Neuronal stem cell (in vitro differentiated cells): ENCODE results near the gene SPANXN3. TPM values are rescaled to one million over a fixed set of nuclear protein-coding genes. Genes with fewer than 3 reads are reported as not detected.
"Not testable (repeated sequence)": the region's sequence is repeated elsewhere in the genome, so short reads cannot be mapped to it uniquely, and the experiment has no call there.

ENCODE experiments used
- DNase-seq: peaks from one replicate; pipeline ENCODE4 v3.0.0-alpha.2; 2013; ENCODE audit warnings: low spot score
- H2AFZ ChIP-seq: one replicate; pipeline ENCODE4 v1.6.1; 2013; ENCODE audit warnings: mild to moderate bottlenecking, low read length, inconsistent platforms
- H2AK5ac ChIP-seq: 2 replicates; pipeline ENCODE4 v1.6.1; 2013; ENCODE audit warnings: low read depth, mild to moderate bottlenecking, inconsistent platforms, low read length, moderate library complexity, mixed read lengths
- H2BK120ac ChIP-seq: 2 replicates; pipeline ENCODE4 v1.6.1; 2013; ENCODE audit warnings: low read depth, mild to moderate bottlenecking, inconsistent platforms, low read length, moderate library complexity, mixed read lengths
- H2BK12ac ChIP-seq: one replicate; pipeline ENCODE4 v1.6.1; 2013; ENCODE audit warnings: low read length, inconsistent platforms
- H2BK15ac ChIP-seq: 2 replicates; pipeline ENCODE4 v1.6.1; 2013; ENCODE audit warnings: mild to moderate bottlenecking, low read length, inconsistent platforms, mixed read lengths
- H2BK5ac ChIP-seq: one replicate; pipeline ENCODE4 v1.6.1; 2013; ENCODE audit warnings: inconsistent platforms, mild to moderate bottlenecking, low read length, moderate library complexity
- H3K14ac ChIP-seq: one replicate; pipeline ENCODE4 v1.6.1; 2013; ENCODE audit warnings: low read length, inconsistent platforms
- H3K18ac ChIP-seq: 2 replicates; pipeline ENCODE4 v1.6.1; 2013; ENCODE audit warnings: low read length, inconsistent platforms
- H3K23ac ChIP-seq: 2 replicates; pipeline ENCODE4 v1.6.1; 2013; ENCODE audit warnings: low read depth, mild to moderate bottlenecking, mixed read lengths, low read length, inconsistent platforms; ENCODE audit not compliant: poor library complexity
- H3K27ac ChIP-seq: replicated peaks from 3 replicates; pipeline ENCODE4 v1.5.1; 2013; ENCODE audit warnings: low read length, inconsistent platforms
- H3K27me3 ChIP-seq, 3 experiments: 2 replicates each; pipeline ENCODE4 v1.6.1; 2013; ENCODE audit warnings: low read length in 3 of 3, mild to moderate bottlenecking in 2 of 3, inconsistent platforms in 1 of 3, low read depth in 1 of 3, mixed read lengths in 1 of 3, moderate library complexity in 1 of 3; ENCODE audit not compliant: control insufficient read depth in 3 of 3, insufficient read depth in 3 of 3
- H3K36me3 ChIP-seq, 2 donors: replicated peaks in 1 of 2; 2 replicates each; pipeline ENCODE4 v1.6.1; 2013; ENCODE audit warnings: low read length in 2 of 2; ENCODE audit not compliant: control insufficient read depth in 2 of 2, insufficient read depth in 2 of 2
- H3K4ac ChIP-seq: 2 replicates; pipeline ENCODE4 v1.6.1; 2013; ENCODE audit warnings: inconsistent platforms, mild to moderate bottlenecking, low read length, moderate library complexity
- H3K4me1 ChIP-seq, 2 donors: 1 replicate in 1 of 2; 2 replicates in 1 of 2; pipeline ENCODE4 v1.6.1; 2013; ENCODE audit warnings: low read length in 2 of 2, low read depth in 1 of 2; ENCODE audit not compliant: control insufficient read depth in 2 of 2, insufficient read depth in 1 of 2
- H3K4me2 ChIP-seq: one replicate; pipeline ENCODE4 v1.6.1; 2013; ENCODE audit warnings: mild to moderate bottlenecking, low read length, inconsistent platforms; ENCODE audit not compliant: insufficient read depth, poor library complexity, severe bottlenecking
- H3K4me3 ChIP-seq, 2 donors: 2 replicates each; pipeline ENCODE4 v1.5.1; 2013; ENCODE audit warnings: low read length in 2 of 2, mild to moderate bottlenecking in 2 of 2, inconsistent platforms in 1 of 2, moderate library complexity in 1 of 2
- H3K79me1 ChIP-seq: one replicate; pipeline ENCODE4 v1.6.1; 2013; ENCODE audit warnings: low read depth, mild to moderate bottlenecking, inconsistent platforms, low read length, moderate library complexity
- H3K9ac ChIP-seq: one replicate; pipeline ENCODE4 v1.6.1; 2013; ENCODE audit warnings: mild to moderate bottlenecking, low read depth, low read length, inconsistent platforms; ENCODE audit not compliant: poor library complexity
- H3K9me3 ChIP-seq, 2 donors: replicated peaks in 1 of 2; 2 replicates each; pipeline versions ENCODE3 to v1.6.1; 2013; ENCODE audit warnings: low read length in 2 of 2, mild to moderate bottlenecking in 2 of 2, inconsistent platforms in 1 of 2, low read depth in 1 of 2, mixed read lengths in 1 of 2, moderate library complexity in 1 of 2; ENCODE audit not compliant: control insufficient read depth in 2 of 2, insufficient read depth in 1 of 2
- H4K8ac ChIP-seq: one replicate; pipeline ENCODE4 v1.6.1; 2013; ENCODE audit warnings: low read depth, mild to moderate bottlenecking, inconsistent platforms, low read length, moderate library complexity
- H4K91ac ChIP-seq: one replicate; pipeline ENCODE4 v1.6.1; 2013; ENCODE audit warnings: low read length, low read depth, mild to moderate bottlenecking, inconsistent platforms; ENCODE audit not compliant: poor library complexity
- WGBS, 2 donors: extraction: QIAGEN DNeasy Blood & Tissue Kit; methylation state at CpG; one replicate each; pipeline ENCODE4 v1.1.7; 2013; ENCODE audit warnings: missing lambda C conversion rate in 2 of 2, mixed read lengths in 1 of 2; ENCODE audit not compliant: insufficient read length in 2 of 2, insufficient replicate concordance in 1 of 2; ENCODE audit errors: extremely low coverage in 2 of 2; 5-methylcytosine and 5-hydroxymethylcytosine counted together
- polyA plus RNA-seq, 2 experiments: library from polyadenylated mRNA; stranded (reverse); fragments of 200-250 nt; gene quantifications; one replicate each; pipeline ENCODE4 v1.2.3, GENCODE V29; 2013

SPANXN3 gene
- not detected for polyA plus RNA-seq (2013, experiment 1 of 2)
- polyA plus RNA-seq (2013, experiment 2 of 2), result not detected

- not testable (repeated sequence) for H3K14ac ChIP-seq, H3K9me3 ChIP-seq, H4K8ac ChIP-seq, H3K9ac ChIP-seq, H3K23ac ChIP-seq, H4K91ac ChIP-seq, H3K36me3 ChIP-seq, DNase-seq, H2AK5ac ChIP-seq, H2BK5ac ChIP-seq, H2AFZ ChIP-seq, H3K4me3 ChIP-seq, H2BK15ac ChIP-seq, H3K79me1 ChIP-seq, H3K27me3 ChIP-seq, H3K4me1 ChIP-seq, H3K18ac ChIP-seq, H3K4me2 ChIP-seq, H2BK12ac ChIP-seq, H3K27ac ChIP-seq, H3K4ac ChIP-seq, H2BK120ac ChIP-seq
- WGBS, 2 donors, result no CpG with 5 or more reads among the region's 5 CpGs
Measured at GRCh38 chrX:143517375-143517774, at the start of gene SPANXN3. Gene SPANXN3, minus strand, starts transcription at chrX:143517475. Its CDS starts 84 bp downstream, at chrX:143517391.

DNA sequence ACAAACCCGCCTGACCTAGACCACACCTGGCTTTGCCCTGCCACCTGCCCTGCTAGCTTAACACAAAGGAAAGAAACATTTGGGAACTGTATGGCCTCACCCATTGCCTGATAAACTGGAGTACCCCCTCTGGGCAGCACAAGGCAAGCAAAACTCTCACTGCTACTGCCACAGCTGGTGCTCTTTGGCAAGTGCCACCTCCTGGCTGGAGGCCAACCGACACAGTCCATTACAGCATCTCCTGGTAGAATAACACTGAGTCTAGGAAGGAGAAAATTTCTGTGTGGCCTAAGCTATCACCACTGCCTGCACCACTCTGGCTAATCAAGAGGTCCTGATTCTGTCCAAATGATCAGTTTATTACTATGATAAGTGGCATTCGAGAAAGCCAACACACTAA lies 18.9 kb upstream of the SPANXN3 start:
- Histone ChIP-seq H4K8ac (no peak overlapping the region), H4K91ac (no peak overlapping the region), H3K27ac (no peak overlapping the region), H3K9me3 (no peaks in the 10 kb centered on the region), H2AK5ac (no peak overlapping the region), H3K14ac (no peak overlapping the region), H3K36me3 (no peaks in the 10 kb centered on the region), H2BK5ac (no peak overlapping the region), H2BK120ac (no peak overlapping the region), H3K4me1 (no peaks in the 10 kb centered on the region), H3K4ac (no peak overlapping the region), H3K9ac (no peak overlapping the region), H3K4me2 (no peak overlapping the region), H3K27me3 (no peaks in the 10 kb centered on the region), H3K79me1 (no peaks in the 10 kb centered on the region), H2AFZ (no peak overlapping the region), H3K23ac (no peak overlapping the region), H3K18ac (no peak overlapping the region), H3K4me3 (no peak overlapping the region), H2BK12ac (no peak overlapping the region), H2BK15ac (no peak overlapping the region)
- DNase-seq, result no peak
- no CpG with 5 or more reads among the region's 3 CpGs for WGBS, 2 donors

GRCh38 chrX:143502196-143502595 lies 15.1 kb downstream of the SPANXN3 start:
- not testable (repeated sequence) for H3K18ac ChIP-seq, H2AFZ ChIP-seq, H3K79me1 ChIP-seq, H4K91ac ChIP-seq, H3K27me3 ChIP-seq, H2AK5ac ChIP-seq, H3K27ac ChIP-seq, H2BK12ac ChIP-seq, H2BK5ac ChIP-seq, H3K4me2 ChIP-seq, H3K14ac ChIP-seq, H2BK15ac ChIP-seq, H3K9ac ChIP-seq, H3K36me3 ChIP-seq, H3K4ac ChIP-seq, DNase-seq, H3K4me3 ChIP-seq, H2BK120ac ChIP-seq, H3K9me3 ChIP-seq, H4K8ac ChIP-seq, H3K4me1 ChIP-seq, H3K23ac ChIP-seq
- no CpG with 5 or more reads among the region's 6 CpGs for WGBS, 2 donors

GRCh38 chrX:143500751-143501150 lies 16.5 kb downstream of the SPANXN3 start:
- no peaks in the 10 kb centered on the region for H3K79me1 ChIP-seq
- no peaks in the 10 kb centered on the region for H3K9me3 ChIP-seq
- H2BK12ac ChIP-seq, result no peak overlapping the region
- no peak overlapping the region for H3K27ac ChIP-seq
- no CpG with 5 or more reads among the region's 3 CpGs for WGBS, 2 donors
- no peak overlapping the region for H3K4me2 ChIP-seq
- no peaks in the 10 kb centered on the region for H3K4me1 ChIP-seq
- no peaks in the 10 kb centered on the region for H3K27me3 ChIP-seq
- no peak overlapping the region for H3K14ac ChIP-seq
- H2AFZ ChIP-seq, result no peak overlapping the region
- H2BK15ac ChIP-seq, result no peak overlapping the region
- H2AK5ac ChIP-seq, result no peak overlapping the region
- H3K4ac ChIP-seq, result no peak overlapping the region
- H3K18ac ChIP-seq, result no peak overlapping the region
- H2BK120ac ChIP-seq, result no peak overlapping the region
- no peak overlapping the region for H2BK5ac ChIP-seq
- no peak overlapping the region for H3K9ac ChIP-seq
- H3K4me3 ChIP-seq, result no peak overlapping the region
- no peak overlapping the region for H3K23ac ChIP-seq
- no peak for DNase-seq
- H4K91ac ChIP-seq, result no peak overlapping the region
- no peaks in the 10 kb centered on the region for H3K36me3 ChIP-seq
- H4K8ac ChIP-seq, result no peak overlapping the region
